Measurements from ENCODE around the gene RNF44.

RNF44 gene

DNA sequence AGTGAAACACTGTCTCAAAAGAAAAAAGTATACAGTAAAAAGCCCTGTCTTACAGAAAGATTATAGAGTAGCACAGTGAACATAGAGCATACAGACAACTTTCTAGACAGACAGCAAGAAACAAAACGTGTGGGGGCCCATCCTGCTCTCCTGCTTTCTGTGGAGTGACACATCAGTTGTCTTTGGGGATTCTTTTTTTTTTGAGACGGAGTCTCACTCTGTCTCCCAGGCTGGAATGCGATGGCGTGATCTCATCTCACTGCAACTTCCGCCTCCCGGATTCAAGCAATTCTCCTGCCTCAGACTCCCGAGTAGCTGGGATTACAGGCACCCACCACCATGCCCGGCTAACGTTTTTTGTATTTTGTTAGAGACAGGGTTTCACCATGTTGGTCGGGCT is 26.8 kb upstream of the RNF44 start:
- H3K27ac ChIP-seq, result no peak overlapping the region
- TF ChIP-seq, protein P1, sequence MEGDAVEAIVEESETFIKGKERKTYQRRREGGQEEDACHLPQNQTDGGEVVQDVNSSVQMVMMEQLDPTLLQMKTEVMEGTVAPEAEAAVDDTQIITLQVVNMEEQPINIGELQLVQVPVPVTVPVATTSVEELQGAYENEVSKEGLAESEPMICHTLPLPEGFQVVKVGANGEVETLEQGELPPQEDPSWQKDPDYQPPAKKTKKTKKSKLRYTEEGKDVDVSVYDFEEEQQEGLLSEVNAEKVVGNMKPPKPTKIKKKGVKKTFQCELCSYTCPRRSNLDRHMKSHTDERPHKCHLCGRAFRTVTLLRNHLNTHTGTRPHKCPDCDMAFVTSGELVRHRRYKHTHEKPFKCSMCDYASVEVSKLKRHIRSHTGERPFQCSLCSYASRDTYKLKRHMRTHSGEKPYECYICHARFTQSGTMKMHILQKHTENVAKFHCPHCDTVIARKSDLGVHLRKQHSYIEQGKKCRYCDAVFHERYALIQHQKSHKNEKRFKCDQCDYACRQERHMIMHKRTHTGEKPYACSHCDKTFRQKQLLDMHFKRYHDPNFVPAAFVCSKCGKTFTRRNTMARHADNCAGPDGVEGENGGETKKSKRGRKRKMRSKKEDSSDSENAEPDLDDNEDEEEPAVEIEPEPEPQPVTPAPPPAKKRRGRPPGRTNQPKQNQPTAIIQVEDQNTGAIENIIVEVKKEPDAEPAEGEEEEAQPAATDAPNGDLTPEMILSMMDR (conservative IDR thresholded peaks at IDR 0.05), result no peak

DNA sequence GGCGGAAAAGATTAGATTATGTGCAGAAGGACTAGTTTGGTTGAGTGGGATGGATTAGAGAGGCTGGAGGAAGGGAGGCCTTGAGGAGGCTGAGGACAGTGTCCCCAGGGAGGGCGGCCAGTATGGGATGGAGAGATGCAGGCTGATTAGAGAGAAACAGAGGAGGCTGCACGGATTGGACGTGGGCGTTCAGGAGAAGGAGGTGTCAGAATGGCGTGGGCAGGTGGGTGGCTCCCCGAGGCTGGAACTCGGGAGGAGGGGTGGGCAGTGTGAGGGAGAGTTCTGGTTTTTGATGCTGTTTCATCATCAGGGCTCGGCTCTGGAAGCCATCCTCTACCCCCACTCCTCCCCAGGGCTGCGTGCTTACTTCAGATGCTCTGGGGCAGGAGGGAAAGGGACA is 25.0 kb upstream of the RNF44 start:
- TF ChIP-seq, protein P1 (conservative IDR thresholded peaks at IDR 0.05), result no peak

DNA sequence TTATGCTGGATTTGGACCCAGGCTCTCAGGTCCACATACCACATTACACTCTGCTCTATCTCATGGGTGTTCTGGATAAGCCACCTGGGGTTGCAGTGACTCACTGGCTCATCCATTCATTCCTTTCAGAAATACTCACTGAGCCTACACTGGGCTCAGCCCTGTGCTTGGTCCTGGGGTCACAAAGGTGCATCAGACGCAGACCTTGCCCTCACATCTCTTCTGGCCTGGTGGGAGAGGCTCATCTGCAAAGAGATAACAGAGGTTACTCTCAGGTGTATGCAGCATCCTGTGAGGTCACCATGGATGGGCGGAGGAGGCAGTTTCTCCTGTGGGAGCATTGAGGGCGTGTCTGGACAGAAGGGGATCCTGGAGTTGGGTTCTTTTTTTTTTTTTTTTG is 24.1 kb upstream of the RNF44 start:
- no peak overlapping the region for H3K27ac ChIP-seq
- TF ChIP-seq, protein P1 (conservative IDR thresholded peaks at IDR 0.05), result no peak

More for the DNA sequence above, 25.0 kb upstream of the RNF44 start:
- no peak overlapping the region for H3K27ac ChIP-seq

DNA sequence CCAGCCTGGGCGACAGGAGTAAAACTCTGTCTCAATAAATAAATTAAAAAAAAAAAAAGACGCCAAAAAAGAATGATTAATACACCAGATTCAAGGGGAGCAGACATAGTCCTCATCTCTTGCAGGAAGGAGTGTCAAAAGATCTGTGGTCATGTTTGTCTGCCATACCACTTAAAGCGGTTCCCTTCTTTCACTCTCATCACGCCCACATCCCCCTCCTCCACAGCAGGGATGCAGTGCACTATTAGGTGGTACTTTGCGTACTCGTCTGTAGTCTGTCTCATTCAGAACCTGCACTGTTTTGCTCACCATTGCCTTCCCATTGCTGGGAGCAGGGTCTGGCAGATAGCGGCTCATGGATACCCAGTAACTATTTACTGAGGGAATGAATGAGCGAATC is 23.2 kb upstream of the RNF44 start:
- H3K27ac ChIP-seq, result no peak overlapping the region
- TF ChIP-seq, protein P1 (conservative IDR thresholded peaks at IDR 0.05), result no peak

DNA sequence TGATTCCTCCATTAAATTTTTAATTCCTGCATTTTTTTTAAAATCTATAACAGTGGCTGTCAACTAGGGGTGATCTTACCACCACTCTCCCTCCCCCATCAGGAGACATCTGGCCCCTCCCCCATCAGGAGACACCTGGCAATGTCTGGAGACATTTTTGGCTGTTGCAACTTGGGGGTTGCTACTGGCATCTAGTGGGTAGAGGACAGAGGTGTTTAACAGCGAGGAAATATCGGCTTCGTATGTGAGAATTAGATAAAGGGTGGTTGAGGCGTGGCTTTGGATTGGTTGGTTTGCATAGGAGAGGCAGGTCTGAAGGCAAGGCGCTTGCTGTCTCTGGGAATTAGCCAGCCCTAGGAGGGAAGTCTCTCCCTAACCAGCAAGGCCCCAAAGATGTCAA is 22.5 kb upstream of the RNF44 start:
- H3K27ac ChIP-seq, result no peak overlapping the region
- TF ChIP-seq, protein P1 (conservative IDR thresholded peaks at IDR 0.05), result no peak; the same call in 1 of the 2 replicates

DNA sequence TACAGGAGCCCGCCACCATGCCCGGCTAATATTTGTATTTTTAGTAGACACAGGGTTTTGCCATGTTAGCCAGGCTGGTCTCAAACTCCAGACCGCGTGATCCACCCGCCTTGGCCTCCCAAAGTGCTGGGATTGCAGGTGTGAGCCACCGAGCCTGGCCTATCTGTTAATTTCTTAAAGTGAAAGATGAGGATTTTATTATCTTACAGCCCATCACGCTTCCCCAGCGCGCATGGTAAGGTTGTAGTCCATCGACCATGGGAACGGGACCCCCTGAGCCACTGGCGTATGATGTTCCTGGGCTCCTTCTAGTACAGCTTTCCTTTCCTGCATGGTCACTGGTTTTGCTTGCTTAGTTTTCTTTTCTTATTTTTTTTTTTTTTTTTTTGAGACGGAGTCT is 20.6 kb upstream of the RNF44 start:
- H3K27ac ChIP-seq, result no peak overlapping the region
- TF ChIP-seq, protein P1 (conservative IDR thresholded peaks at IDR 0.05), result no peak

DNA sequence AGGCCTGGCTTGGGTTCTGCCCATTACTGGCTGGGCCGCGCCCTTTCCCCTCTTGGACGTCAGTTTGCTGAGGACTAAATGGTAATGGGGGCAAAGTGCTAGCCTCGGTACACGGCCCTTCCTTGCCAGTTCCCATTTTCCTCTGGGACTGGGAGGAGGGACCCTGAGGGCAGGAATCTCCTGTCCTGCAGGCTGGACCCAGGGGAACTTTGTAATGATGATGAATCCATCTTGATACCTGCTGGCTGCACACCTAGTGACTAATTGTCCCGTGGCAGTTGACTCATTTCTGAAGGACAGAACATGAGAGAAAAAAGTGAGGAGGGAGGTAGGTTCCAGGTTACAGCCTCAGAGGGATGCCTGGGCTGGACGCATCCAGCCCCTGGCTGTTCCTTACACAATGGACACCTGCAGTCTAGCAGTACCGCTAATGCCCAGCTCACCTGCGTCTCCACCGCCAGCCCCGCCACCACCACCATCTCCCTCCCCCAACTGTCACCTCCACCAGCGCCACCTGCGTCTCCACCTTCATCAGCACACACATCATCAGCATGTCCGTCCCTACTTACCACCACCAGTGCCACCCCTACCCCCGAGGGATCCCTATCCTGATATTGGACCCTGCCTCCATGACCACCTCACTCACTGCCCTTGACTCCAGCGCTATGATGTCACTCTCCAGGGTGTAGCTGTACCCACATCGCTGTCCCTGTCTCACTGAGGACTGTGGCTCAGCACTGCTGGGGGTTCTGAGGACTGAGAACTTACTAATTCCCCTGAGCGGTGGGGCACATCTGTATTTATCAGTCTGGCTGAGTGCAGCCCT is 16.3 kb upstream of the RNF44 start:
- no peak overlapping the region for H3K27ac ChIP-seq
- TF ChIP-seq, protein P1 (conservative IDR thresholded peaks at IDR 0.05), result no peak
